DND-41 (cell line): ENCODE data around the gene MED14.

Experiments
- EZH2 ChIP-seq: IDR thresholded peaks from 3 replicates; pipeline ENCODE4 v1.6.1; 2012; ENCODE audit warnings: borderline replicate concordance, low read depth, mild to moderate bottlenecking, moderate library complexity, low read length, inconsistent platforms; ENCODE audit not compliant: severe bottlenecking
- TF ChIP-seq, protein P1 (sequence below): IDR thresholded peaks from 2 replicates; pipeline ENCODE4 v1.5.1; 2012; ENCODE audit warnings: borderline replicate concordance, low read length, moderate library complexity, mild to moderate bottlenecking; ENCODE audit not compliant: poor library complexity, severe bottlenecking; ENCODE audit errors: extremely low read depth

DNA sequence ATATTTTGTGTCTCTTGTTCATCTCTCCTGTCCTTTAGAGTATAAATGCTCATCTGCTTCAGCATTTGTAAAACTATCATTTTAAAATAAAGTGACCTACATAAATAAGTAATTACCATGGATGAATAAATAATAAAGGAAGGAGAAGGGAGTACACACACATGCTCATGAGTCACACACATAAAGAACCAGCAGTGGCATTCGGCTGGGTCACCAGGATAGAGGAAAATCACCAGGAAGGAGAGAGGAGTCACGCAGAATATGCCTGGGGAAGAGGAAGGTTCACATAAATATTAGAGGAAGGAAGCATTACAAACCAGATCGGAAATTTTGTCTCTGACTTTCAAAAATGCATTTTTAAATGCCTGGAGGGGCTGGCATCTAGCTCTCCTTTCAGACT lies 38.5 kb upstream of the MED14 start:
- TF ChIP-seq, protein P1, sequence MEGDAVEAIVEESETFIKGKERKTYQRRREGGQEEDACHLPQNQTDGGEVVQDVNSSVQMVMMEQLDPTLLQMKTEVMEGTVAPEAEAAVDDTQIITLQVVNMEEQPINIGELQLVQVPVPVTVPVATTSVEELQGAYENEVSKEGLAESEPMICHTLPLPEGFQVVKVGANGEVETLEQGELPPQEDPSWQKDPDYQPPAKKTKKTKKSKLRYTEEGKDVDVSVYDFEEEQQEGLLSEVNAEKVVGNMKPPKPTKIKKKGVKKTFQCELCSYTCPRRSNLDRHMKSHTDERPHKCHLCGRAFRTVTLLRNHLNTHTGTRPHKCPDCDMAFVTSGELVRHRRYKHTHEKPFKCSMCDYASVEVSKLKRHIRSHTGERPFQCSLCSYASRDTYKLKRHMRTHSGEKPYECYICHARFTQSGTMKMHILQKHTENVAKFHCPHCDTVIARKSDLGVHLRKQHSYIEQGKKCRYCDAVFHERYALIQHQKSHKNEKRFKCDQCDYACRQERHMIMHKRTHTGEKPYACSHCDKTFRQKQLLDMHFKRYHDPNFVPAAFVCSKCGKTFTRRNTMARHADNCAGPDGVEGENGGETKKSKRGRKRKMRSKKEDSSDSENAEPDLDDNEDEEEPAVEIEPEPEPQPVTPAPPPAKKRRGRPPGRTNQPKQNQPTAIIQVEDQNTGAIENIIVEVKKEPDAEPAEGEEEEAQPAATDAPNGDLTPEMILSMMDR: no peak
- TF ChIP-seq EZH2: no peak
